ENCODE measurements around the gene PDP2.
A peak's percentile ranks its signal among the peaks of the same experiment; 100 is the strongest.

The PDP2 gene, protein sequence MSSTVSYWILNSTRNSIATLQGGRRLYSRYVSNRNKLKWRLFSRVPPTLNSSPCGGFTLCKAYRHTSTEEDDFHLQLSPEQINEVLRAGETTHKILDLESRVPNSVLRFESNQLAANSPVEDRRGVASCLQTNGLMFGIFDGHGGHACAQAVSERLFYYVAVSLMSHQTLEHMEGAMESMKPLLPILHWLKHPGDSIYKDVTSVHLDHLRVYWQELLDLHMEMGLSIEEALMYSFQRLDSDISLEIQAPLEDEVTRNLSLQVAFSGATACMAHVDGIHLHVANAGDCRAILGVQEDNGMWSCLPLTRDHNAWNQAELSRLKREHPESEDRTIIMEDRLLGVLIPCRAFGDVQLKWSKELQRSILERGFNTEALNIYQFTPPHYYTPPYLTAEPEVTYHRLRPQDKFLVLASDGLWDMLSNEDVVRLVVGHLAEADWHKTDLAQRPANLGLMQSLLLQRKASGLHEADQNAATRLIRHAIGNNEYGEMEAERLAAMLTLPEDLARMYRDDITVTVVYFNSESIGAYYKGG

DNA sequence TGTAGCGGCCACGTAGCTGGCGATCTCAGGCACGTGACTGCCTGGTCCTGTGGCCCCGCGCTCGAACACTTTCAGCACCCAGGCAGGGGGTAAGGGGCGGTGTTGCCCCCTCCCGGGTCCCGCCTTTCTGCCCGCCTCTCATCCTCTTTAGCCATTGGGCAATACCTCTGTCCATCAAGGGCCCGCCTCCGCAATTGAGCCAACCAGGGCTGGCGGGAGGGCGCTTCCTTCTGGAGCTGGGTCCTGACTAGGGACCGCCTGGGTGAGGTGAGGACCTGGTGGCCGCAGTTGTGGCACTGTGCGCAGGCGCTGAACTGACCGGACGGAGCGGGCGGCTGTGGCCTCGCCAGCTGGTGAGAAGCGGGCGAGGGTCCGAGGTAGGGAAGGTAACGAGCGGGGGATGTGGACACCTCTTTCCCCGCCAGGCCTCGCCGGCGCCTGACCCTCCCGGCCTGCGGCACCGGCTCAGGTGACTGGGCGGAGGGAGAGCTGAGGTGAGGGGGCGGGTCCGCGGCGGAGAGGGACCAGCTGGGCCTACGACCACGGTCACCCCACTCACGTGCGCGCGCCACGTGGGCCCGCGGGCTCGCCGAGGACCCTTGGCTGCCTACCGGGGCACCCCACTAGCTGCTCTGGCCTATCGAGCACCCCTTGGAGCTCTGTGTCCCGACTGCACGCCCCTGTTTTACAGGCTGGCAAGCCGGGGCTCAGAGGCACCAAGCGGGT is at the start of gene PDP2:
Gene PDP2 (plus strand): TSS at position 228 of the 726 bp plus-strand sequence. CDS start 3,770 bp downstream, outside the sequence.
- peak; percentile 89 for DNase-seq

DNA sequence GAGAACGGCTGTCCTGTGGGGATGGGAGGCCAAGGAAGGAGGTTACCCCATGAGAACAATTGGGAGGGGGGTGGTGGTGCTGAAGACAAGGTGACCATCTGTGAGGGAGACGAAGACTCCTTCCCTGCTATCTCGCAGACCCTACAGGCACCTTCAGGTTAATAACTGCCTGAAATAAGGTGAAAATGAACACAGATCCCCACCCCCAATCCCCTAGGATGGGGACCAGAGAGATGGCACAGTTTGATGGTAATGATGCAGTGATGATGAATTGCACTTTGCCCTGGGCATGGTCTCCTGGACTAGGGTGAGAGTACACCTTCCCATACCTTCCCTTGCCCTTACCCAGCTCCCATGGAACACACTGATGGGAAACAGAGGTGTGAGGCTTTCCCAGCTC is 48.1 kb upstream of the PDP2 start:
- no peak for DNase-seq

DNA sequence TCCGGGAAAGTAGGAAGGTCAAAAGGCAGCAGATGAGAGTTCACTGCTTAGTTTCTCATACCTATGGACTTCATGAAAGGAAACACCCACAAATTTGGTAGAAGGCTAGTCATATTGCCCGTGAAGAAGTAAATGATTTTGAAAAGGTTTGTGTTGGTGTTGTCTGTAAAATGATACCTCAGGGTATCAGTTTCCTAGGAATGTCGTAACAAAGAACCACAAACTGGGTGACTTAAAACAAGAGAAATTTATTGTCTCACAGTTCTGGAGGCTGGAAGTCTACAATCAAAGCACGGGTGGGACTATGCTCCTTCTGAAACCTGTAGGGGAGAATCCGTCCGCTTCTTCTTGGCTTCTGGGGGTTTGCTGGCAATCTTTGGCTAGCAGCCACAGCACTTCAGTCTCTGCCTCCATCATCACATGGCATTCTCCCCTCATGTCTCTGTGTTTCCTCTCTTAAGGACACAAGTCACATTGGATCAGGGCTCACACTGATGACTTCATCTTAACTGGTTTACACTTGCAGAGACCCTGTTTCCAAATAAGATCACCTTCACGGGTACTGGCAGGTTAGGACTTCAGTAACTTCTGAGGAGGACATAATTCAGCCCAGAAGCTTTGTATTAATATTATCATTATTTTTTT is 47.5 kb upstream of the PDP2 start:
- no peak for DNase-seq

DNA sequence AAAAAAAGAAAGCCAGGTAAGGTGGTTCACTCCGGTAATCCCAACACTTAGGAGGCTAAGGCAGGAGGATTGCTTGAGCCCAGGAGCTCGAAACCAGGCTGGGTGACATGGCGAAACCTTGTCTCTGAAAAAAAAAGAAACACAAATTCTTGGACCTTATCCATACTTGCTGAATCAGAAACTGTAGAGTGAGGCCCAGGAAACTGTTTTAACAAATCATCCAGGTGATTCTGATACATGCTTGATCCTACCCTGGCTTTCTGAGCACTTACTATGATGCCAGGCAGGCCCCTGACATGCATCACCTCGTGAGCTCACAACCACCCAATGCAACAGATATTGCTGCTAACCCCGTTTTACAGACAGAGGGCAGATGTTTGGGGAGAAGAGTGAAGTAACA is 45.6 kb upstream of the PDP2 start:
- DNase-seq = no peak

DNA sequence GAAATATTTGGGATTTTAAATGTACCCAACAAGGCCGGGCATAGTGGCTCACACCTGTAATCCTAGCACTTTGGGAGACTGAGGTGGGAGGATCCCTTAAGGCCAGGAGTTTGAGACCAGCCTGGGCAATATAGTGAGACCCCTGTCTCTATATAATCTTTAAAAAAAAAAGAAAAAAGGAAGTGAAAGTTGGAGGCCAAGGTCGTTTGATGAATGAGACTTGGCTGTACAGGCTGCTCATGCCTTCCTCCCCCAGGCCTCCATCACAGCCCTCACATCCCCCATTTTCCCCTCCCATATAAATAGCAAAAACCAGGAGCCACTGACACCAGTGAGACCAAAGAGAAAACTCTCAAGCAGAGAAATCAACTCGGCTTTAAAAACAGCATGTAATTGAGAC is 39.4 kb upstream of the PDP2 start:
- no peak for DNase-seq

DNA sequence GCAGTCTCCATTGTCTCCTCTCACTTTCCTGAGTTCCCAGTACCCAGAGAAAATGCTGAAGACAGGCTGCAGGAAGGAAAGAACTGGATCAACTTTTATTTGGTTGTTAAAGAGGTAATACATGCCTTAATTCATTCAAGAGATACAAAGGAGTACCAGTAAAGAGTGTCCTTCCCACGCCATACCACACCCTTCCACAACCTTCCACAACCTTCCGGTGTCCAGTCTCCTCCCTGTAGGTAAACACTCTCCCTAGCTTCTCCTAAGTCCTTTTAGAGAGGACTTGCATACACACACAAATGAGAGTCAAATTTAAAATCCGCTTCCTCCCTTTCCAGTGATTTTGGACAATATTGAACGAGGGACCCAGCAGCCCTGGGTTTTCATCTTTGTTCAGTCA is 38.9 kb upstream of the PDP2 start:
- no peak for DNase-seq

DNA sequence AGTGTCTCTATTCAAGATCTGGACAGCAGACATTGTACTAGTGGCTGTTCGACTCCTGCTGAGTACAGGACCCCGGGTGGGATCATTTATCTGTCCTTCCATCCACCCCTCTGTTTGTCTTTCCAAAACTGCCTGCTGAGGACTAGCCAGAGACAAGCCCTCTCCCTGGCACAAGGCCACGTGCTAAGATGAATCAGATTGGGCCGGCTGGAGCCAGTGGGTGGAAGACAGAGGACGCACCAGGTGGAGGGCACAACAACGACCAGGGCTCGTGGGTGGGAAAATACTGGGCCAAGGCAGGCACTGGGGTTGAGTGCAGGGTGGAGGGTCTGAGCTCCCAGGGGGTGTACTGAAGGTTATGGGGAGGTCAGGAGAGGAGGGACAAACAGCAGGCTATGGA is 37.5 kb upstream of the PDP2 start:
- DNase-seq = no peak

DNA sequence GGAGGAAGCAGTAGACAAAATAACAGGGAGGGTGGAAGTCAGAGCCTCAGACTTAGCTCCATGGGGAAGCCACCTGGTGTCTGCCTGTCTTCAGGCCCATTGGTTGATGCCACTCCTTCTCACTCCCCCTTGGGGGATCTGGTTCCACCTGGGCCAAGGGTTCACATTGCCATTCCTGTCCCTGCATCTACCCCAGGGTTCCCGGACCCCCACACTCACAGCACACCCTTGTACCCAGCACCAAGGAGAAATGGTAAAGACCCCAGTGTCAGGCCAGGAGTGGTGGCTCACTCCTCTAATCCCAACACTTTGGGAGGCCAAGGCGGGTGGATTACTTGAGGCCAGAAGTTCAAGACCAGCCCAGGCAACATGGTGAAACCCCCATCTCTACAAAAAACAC is 37.1 kb upstream of the PDP2 start:
- DNase-seq = no peak

DNA sequence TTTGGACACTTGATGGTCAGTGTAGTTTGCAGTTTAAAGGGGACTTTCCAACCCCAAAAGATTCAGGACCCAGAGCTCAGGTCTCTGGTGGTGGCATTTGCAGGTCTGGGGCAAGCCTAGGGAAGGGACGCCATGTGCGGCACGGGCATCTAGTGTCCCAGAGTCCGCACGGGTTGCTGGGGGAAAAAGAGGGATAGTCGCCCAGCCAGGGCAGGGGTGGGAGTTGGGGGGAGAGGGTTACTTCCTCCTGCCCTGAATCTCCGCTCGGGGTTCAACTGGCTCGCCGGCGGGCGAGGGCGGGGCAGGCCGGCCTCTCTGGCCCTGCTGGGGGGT is 36.3 kb upstream of the PDP2 start:
- no peak for DNase-seq

DNA sequence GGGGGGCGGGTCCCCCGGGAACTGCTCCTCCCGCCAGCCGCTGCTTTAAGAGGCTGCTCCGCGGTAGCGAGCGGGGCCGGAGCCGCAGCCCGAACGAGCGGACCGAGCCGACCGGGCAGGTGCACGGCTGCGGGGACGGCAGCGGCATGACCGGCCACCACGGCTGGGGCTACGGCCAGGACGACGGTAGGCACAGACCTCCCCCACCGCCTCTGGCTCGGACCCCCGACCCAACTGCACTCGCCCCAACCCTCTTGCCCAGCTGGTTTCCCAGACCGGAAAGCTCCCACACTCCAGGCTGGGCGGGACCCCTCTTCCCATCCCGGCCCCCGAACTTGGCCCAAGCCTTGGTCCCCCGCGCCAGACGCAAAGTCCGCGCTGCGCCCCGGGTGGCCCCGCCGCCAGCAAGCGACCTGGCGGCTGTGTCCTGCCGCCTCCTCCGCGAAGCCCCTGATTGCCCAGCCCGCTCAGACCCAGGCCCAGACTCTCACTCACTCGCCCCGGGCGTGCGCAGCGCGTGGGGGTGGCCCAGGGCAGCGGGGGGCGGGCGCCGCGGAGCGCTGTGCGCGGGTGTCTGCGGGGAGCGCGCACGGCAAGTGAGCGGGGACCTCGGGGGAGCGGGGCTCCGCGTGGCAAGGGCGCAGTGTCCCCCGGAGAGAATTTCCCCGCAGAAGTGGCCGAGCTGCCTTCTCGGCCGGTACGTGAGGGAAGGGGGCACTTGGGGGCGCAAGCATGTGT is 35.8 kb upstream of the PDP2 start, which contains the start of gene CA7:
Gene CA7 (plus strand): TSS at position 73 of the 738 bp plus-strand sequence. CDS start 74 bp downstream, at position 147.
- DNase-seq = no peak

DNA sequence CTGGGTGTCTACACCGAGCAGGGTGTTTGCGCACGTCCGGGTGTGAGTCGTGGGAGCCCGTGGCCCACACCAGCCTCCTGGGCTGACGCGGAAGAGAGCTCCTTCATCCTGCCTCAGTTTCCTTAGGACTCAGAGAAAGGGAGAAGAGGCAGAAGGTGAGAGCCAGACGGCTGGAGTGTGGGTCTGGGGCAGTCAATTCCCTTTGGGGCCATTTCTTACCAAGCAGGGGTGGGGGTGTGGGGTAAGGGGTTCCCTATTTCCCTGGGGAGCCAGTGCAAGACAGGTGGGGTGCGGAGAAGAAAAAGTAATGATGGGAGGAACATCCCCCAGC is 35.3 kb upstream of the PDP2 start:
- no peak for DNase-seq

DNA sequence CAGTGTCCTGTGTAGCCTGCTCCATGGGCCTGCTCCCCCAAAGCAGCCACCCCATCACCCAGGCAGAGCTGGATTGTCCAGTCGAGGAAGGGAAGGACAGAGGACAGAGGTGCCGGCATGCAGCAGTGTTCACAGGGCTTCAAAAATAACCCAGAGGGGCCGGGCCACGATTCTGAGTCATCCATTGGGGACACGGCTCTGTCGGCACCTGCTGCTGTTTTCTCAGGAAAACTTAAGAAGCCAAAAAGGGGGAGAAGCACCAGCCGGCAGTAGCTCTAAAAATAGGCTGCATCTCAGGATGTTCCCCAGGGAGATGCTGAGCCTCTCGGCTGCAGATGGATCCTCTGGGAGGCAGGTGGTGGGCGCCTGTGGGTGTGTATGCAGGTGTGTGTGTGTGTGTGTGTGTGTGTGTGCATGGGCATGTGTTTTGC is 34.5 kb upstream of the PDP2 start:
- no peak for DNase-seq

DNA sequence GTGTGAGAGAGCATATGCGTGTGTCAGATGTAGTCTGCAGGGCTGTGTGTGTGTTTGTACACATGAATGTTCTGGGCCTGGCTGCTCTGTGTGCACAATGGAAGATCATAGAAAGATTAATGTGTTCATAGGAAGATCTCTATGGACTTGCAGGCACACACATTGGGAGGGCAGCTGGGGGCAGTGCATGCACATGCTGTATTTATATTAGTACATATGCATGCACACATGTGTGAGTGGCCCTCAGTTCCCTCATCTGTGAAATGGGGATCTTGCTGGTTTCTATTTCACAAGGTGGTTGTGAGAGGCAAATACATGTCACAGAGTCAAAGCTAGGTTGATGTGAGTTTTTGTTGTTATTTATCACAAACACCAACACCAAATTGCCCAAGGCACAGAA is 34.0 kb upstream of the PDP2 start:
- no peak for DNase-seq

DNA sequence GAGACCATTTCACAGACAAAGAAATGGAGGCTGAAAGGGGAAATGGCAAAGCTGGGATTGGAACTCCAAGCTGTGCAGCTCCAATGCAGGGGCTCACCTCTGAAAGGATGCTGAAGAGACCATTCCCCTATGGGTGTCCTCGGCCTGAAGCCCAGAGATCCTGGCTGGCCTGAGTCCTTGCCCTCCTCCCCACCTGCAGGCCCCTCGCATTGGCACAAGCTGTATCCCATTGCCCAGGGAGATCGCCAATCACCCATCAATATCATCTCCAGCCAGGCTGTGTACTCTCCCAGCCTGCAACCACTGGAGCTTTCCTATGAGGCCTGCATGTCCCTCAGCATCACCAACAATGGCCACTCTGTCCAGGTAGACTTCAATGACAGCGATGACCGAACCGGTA is 33.5 kb upstream of the PDP2 start:
- no peak for DNase-seq

DNA sequence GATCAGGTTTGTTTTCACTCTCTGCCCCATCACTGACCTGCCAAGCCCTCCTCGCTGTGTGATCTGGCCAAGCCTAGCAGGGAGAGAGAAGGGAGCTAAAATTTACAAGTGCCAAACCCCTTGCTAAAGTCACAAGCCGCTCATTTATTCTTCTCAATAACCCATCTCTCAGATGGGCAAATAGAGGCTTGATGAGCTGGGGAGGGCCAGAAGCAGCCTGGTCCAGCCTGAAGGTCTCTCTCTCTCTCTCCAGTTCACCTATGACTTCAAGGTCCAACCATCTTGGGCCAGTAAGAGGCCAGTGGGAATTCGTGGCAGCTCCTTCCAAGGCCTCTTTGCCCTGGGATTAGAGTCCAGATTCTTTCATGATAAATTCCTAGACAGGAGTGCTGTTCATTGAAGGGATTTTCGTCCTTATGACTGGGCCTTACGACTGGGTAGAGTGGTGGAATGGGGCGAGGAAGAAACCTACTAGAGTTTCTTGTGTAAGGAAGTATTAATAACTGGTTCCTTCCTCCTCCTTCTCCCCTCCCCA is 32.7 kb upstream of the PDP2 start:
- DNase-seq = no peak

DNA sequence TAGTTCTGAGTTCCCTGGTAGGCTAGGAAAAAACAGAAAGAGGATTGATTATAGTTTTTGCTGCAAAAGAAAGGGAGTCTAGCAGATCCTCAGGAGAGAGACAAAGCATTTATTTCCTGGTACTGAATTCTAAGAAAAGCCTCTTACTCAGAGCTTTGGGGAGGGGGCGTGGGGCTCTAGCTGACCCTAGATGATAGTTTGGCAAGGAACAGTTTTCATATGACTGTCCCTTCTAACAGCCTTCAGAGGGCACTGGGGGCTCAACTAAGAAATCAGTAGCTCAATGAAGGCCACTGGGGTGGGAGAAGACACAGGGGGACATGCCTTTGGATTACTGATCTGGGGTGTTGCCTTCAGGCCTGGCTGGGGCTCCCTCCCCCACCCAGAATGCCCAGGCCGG is 32.1 kb upstream of the PDP2 start:
- no peak for DNase-seq

DNA sequence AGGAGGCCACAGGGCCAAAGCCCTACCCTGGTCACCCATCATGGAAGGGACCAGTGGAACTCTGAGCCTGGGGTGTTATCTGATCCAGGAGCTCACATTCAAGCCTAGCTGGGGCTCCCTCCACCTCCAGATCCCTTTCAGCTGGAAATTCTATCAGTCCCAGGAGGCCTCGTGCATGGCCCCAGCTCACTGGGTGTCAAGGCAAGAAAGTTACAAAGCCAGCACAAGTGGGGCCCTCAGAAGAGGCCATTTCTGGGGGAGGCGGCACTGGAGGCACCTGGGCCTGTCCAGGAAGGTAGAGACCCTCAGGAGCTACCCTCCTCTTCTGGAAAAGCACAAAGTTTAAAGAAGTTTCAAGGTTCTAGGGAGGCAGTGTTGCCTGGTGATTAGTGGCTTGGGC is 31.3 kb upstream of the PDP2 start:
- DNase-seq = no peak

DNA sequence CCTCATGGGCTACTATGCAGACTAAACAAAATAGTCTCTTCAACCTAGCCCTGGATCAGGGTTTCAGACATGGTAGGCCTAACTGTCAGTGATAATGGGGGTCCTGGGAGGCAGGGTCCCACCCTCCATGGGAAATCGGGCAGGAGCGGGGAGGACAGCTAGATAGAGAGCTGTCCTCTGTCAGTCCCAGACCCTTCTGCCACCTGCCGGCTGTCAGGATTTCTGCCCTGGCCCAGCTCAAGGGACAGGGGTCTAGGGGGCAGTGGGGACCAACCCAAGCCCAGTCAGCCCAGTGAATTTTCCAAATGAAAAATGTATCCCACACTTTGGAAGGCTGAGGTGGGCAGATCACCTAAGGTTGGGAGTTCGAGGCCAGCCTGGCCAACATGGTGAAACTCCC is 30.8 kb upstream of the PDP2 start:
- no peak for DNase-seq

DNA sequence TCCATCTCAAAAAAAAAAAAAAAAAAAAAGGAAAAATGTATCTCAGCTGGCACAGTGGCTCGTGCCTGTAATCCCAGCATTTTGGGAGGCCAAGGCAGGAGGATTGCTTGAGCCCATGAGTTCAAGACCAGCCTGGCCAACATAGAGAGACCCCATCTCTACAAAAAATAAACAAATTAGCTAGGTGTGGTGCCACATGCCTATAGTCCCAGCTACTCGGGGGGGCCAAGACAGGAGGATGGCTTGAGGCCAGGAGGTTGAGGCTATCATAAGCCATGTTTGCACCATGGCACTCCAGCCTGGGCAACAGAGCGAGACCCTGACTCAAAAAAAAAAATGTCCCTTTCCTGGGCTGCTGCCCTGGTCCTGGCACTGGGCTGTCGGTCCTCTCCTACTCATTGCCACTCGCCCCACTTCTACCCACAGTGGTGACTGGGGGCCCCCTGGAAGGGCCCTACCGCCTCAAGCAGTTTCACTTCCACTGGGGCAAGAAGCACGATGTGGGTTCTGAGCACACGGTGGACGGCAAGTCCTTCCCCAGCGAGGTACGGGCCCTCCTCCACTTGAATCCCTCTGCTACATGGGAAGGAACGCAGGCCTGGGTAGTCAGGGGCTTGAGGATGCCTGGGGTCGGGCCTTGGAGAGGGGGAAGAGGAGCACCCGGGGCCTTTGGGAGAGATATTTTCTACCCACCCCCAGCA is 30.1 kb upstream of the PDP2 start:
- no peak for DNase-seq

DNA sequence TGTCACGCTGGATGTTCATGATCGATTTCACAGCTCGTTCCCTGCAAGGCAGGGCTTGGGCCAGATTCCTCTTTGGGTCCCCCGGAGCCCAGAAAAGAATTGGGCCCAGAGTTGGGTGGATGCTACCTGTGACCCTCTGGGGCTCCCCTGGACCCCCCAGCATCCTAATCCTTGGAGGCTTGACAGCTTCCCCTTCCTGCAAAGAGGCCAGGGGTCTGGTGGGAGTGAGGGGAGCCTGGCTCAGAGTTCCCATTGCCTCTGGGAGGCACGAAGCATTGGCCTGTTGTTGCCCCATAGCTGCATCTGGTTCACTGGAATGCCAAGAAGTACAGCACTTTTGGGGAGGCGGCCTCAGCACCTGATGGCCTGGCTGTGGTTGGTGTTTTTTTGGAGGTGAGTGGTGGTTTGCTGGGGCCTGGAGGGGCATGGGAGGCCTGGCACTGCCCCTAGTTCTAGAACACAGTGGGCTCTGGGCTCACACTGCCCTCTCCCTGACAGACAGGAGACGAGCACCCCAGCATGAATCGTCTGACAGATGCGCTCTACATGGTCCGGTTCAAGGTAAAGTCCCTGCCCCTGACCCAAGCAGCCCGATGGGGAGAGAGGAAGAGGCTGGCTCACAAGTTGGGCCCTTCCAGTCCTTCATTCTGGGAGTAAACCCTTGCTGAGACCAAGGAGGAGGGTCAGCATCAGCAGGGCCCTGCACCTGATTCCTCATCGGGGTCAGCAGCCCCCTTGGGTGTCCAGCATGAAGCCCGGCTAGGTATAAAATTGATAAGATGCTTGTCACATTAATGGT is 28.9 kb upstream of the PDP2 start:
- DNase-seq = no peak
